SHP77 treated with DMSO at 0.1 percent for 48 hours (cell line): ENCODE results near the gene FBXO44.
"Not testable (repeated sequence)": the region's sequence is repeated elsewhere in the genome, so short reads cannot be mapped to it uniquely, and the experiment has no call there.

Experiments used
- DNase-seq: peaks from one replicate; lab custom pipeline; 2025; lab: John Stamatoyannopoulos, UW

The FBXO44 gene, protein sequence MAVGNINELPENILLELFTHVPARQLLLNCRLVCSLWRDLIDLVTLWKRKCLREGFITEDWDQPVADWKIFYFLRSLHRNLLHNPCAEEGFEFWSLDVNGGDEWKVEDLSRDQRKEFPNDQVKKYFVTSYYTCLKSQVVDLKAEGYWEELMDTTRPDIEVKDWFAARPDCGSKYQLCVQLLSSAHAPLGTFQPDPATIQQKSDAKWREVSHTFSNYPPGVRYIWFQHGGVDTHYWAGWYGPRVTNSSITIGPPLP

GRCh38 chr1:11654137-11654938, at the start of gene FBXO44, which contains the start of gene FBXO2:
Gene FBXO44, plus strand, starts transcription at chr1:11654877. Its CDS starts 959 bp downstream, at chr1:11655836.
Gene FBXO2, minus strand, starts transcription at chr1:11654429. Its CDS starts 89 bp downstream, at chr1:11654340.
- DNase-seq = no peak

DNA sequence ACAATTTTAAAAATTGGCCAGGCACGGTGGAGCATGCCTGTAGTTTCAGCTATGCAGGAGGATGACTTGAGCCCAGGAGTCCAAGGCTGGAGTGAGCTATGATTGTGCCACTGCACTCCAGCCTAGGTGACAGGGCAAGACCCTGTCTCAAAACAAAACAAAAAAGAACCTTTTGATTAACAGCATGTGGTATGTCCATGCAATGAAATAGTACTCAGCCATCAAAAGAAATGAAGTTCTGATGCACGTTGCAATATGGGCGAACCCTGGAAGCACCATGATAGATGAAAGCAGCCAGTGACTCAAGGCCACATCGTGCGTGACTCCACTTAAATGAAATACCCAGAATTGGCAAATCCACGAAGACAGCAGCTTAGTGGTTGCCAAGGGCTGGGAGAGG, 47.9 kb upstream of the FBXO44 start:
- DNase-seq = no peak

- DNase-seq = not testable (repeated sequence)
These were observed 46.0 kb upstream of the FBXO44 start for GRCh38 chr1:11608596-11609130.

- DNase-seq = not testable (repeated sequence)
These were observed 45.3 kb upstream of the FBXO44 start for GRCh38 chr1:11609378-11609777.

- DNase-seq = no peak
These were observed 44.0 kb upstream of the FBXO44 start for GRCh38 chr1:11610629-11611180.

DNA sequence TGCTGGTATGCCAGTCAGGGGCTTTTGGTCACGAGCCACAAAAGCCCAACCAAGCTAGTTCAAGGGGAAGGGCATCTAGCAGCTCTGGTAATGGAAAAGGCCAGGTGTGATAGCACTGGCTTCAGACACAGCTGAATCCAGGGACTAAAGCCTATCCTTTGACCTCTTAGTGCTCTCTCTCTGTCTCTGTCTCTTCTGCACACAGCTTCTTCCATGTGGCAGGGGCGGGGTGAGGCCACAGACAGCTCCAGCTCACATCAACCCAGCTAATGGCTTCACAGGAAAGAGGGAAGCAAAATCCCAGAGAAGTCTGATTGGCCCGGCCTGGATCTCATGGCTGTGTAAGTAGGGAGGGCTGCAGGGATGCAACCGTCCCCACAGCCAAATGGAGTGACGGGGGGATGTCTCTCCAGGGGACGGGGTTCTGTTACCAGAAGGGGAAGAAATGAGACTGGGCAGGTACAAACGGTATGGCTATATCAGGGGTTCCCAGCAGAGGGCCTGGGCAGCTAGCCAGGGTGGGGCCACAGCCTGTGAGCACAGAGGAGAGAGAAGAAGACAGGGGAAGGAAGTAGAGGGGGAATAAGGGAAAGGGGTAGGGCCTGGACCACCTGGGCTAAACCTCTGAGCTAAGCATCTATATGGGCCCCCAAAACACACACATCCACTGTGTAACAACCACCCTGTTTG, 42.9 kb upstream of the FBXO44 start:
- DNase-seq = no peak

- no peak for DNase-seq
These were observed 41.3 kb upstream of the FBXO44 start for GRCh38 chr1:11613347-11613746.

GRCh38 chr1:11615090-11615489, 39.6 kb upstream of the FBXO44 start:
- DNase-seq = no peak

DNA sequence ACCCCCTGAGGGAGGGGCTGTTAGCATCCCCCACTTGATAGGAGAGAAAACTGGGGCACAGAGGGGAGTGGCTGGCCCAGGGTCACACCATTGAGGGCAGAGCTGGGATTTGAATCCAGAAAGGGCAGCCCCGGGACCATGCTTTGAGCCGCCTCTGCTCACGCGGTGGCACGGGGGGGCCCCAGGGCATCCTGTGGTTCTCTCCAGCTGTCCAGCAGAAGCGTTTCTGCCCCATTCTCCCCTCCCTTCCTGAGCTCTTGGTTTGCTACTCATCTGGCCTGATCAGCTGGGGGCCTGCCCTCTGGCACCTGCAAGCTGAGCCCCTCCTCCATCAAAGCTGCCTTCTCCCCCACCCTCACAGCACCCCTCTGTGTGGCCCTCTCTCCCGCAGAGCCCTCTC, 37.9 kb upstream of the FBXO44 start:
- no peak for DNase-seq

- peak; percentile 24 for DNase-seq
These were observed 37.4 kb upstream of the FBXO44 start for GRCh38 chr1:11617314-11617713.

DNA sequence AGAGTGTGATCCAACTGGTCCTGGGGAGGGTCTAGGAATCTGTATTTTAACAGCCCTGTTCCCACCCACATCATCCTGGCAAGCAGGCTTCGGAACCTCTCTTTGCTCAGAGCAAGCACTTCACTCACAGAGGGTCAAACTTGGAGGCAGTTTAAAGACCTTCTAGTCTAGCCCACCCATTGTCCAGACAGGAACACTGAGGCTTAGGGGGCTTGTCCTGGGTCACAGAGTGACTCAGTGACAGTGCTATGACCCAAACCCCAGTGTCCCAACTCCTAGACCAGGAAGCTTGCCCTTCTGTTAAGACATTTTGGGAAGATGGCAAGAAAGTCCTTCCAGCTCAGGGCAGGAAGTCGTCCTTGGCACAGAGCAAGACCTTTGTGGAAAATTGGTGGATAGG, 36.9 kb upstream of the FBXO44 start:
- DNase-seq = no peak

DNA sequence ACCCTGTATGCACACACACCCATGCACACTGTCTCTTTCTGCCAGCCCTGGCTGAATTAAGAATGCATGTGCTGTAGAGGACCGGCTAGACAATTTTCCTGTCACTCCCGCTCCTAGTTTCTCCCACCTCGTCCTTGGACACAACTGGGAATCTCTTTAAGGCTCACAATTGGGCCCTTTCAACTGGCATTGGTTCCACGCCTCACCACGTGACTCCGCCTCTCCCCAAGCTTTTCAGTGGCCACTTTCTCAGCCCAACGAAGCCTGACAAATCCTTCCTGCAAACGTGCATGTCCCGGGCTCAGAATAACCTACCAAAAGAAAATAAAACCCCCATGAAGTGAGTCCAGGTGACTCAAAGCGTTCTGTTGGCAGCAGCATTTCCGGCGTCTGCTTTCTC, 34.3 kb upstream of the FBXO44 start:
- DNase-seq = no peak

DNA sequence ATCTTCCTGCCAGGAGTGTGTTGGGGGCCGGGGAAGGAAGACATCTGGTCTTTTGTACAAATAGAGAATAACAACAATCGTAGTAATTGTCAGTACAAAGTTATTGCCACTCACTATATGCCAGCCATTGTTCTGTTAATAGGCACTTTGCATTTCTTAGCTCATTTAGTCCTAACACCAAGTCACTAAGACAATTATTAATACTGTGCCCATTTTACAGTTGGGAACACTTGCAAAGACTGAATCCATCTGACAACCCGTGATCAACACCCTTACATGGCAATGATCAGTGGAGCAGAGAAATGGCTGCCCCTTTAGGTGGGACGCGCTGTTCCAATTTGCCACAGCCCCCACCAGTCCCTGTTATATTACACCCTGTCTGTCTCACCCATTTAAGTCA, 33.8 kb upstream of the FBXO44 start:
- no peak for DNase-seq

DNA sequence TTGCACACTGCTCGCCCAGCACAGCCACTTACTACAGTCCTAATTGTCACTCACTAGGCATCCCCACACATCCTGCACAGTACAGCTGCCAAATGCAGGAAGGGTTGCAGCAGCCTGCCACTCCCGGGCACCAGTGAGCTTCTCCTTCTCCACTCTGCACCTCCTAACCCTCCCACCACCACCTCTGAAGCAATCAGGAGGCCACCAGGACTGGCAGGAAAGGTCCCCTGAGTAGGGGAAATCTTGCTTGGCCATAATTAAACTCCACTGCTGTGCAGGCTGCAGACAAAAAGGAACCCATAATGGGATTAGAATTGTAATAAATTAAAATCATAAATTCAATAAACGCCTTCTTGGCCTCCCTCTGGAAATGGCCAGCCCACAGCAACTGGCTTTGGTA, 32.3 kb upstream of the FBXO44 start:
- no peak for DNase-seq

DNA sequence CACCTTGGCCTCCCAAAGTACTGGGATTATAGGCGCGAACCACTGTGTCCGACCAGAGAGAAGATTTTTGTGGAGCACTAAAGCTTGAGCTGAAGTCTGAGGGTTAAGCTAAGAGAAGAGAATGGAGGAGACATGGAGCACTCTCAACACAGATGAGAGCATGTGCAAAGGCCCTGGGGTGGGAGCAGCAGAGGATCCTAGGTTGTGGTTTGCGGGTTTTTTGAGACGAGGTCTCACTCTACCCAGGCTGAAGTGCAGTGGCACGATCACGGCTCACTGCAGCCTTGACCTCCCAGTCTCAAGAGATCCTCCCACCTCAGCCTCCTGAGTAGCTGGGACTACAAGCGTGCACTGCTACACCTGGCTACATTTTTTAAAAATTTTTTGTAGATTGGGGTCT, 31.0 kb upstream of the FBXO44 start:
- no peak for DNase-seq

DNA sequence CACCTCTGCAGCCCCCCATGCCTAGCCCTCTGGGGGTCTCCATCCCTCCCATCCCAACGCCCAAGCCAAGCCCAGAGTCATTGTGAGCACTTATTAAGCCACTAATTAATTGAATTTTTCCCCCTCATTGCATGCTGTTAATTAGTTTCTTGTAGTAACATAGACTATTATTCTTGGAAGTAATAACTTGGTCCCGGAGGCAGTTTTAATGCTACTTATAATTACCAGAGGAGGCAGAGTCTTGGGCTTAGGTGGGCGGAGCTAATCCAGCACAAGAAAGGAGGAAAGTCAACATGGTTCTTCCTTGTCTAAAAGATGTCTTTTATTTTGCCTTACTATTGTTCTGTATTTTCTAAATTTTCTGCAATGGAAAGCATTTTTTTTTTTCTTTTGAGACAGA, 28.1 kb upstream of the FBXO44 start:
- no peak for DNase-seq

DNA sequence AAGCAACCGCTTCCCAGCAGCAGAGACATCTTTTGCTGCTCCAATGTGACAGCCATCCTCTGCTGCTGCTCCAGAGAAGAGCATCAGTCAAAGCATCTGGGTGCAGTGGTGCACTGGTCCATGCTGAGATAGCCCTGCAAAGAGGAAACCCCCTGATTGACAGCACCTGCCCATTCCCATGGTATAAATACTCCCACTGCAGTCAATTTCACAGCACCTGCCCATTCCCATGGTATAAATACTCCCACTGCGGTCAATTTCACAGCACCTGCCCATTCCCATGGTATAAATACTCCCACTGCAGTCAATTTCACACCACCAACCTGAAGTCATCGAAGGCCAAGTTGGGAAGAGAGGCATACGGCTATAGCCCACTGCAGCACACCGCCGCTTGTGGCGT, 25.9 kb upstream of the FBXO44 start:
- no peak for DNase-seq

DNA sequence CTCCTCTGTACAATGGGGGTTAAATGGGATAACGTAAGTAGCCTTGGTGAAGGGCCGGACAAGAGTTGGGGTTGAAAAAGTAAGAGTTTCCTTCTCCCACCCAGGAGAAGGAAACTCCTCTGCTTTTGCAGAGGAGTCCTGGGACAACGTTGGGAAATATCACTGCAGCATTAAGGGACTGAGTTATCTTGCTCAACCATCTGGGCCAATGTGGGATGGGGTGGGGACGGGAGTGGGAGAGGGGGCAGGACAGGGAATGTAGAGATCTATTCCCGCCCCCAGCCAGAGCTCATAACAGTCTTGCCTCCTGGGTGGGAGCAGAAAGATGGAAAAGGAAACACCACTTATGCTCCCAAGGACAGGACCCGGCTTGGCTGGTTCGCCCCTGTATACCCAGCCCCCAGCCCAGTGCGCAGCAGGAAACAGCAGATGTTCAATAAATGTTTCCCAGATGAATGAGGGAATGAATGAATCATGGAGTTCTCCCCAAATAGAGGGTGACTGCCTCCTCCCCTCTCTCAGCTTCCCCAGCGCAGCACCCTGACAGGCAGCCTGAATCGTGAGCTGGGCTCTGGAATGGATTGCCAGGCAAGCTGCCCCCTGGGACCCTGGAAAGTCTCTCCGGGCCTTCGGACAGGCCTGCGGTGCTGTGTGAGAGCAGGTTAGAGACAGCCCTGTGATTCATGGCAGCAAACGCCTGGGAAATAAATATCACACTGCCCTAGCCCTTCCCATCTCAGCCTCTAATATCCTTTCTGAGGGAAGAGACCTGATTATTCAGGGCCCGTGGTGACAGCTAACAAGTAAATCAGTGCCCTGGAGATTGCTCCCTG, 25.3 kb upstream of the FBXO44 start:
- no peak for DNase-seq

- DNase-seq = no peak
These were observed 20.1 kb upstream of the FBXO44 start for GRCh38 chr1:11634365-11635192.

DNA sequence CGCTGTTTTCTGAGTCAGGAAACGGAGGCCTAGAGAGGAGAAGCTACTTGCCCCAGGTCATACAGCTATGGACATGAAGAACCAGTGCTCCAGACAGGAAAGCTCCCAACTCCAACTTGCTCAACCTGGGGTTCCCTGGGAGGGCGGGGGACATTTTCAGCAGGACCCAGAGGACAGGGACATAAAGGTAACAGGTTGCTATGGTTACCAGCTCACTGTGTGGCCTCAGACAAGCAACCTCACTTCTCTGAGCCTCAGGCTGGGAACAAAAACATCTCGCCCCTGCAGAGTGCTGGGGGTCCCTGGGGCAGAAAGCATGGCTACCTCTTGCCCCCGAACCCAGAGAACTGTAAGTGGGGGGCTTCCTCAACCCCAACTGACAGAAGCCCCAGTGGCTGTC, 16.6 kb upstream of the FBXO44 start:
- DNase-seq = no peak

DNA sequence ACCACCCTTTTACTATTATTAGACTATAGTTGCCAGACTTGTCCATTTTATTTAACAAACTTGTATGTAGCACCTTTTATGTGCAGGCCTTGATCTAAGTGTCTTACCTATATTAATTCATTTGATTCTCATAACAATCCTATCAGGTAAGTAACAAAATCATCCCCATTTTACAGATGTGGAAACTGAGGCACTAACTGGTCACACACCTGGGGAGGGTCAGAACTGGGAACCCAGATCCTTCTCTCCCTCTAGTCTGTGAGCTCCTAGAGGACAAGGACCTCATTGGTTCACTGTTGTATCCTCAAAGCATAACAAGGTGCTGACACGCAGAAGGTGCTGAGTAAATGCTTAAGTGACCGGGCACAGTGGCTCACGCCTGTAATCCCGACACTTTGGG, 15.3 kb upstream of the FBXO44 start:
- no peak for DNase-seq
